ENCODE data around the gene TRIM34. TPM values are rescaled to one million over a fixed set of nuclear protein-coding genes. Genes with fewer than 3 reads are reported as not detected.
"Not testable (repeated sequence)": the region's sequence is repeated elsewhere in the genome, so short reads cannot be mapped to it uniquely, and the experiment has no call there.

TRIM34 gene
- total and polyA plus RNA-seq, 2 experiments from 2014 or later = 3.9 to 5.1 TPM

DNA sequence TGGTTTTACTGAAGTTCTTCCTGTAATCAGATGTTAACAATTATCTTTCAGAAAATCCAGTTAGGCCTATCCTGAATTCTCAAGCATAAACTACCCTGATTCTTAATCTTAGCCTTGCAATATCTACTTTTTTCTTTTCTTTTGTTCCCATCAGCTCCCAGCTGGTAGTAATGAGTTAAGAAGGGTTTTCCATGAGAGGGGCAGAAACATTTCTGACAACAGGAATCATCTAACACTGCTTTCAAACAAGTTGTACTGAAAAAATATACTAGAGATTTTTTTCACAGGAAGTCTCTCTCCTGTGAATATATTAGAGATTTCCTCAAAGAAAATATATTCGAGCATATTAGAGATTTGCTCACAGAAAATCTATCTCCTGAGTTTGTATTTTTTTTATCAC, 31.7 kb upstream of the TRIM34 start:
- no peak overlapping the region for H3K9ac ChIP-seq
- no peaks in the 10 kb centered on the region for H3K9me2 ChIP-seq (ENCODE audit: insufficient read depth)
- peak overlapping the region; percentile 53 for H2AFZ ChIP-seq
- H3K9me3 ChIP-seq (ENCODE audit: low read depth) = no peaks in the 10 kb centered on the region
- H3F3A ChIP-seq (ENCODE audit: insufficient read depth) = peaks cover 11% of the 10 kb centered on the region; the same call in 1 of the 2 replicates
- no peak for DNase-seq
- 41 to 67% methylated on average over 1 of the region's 1 CpG for WGBS, 2 experiments (ENCODE audit: low coverage in 1 of 2, low lambda C conversion rate in 2 of 2, missing lambda C conversion rate in 2 of 2)
- H3K79me2 ChIP-seq (ENCODE audit: insufficient read depth) = no peaks in the 10 kb centered on the region
- in situ Hi-C loops (cut with MboI) = no loop called here
- no peak overlapping the region for H3K27ac ChIP-seq
- no peaks in the 10 kb centered on the region for H4K20me1 ChIP-seq (ENCODE audit: insufficient read depth)
- H3K4me1 ChIP-seq (ENCODE audit: insufficient read depth) = peaks cover 6% of the 10 kb centered on the region
- no peaks in the 10 kb centered on the region for H3K36me3 ChIP-seq (ENCODE audit: low read depth)
- H3K4me3 ChIP-seq = no peak overlapping the region
- H3K27me3 ChIP-seq (replicated peaks; ENCODE audit: insufficient read depth) = no peaks in the 10 kb centered on the region
- no peak for TF ChIP-seq EZH2 (IDR thresholded peaks at IDR 0.05; ENCODE audit: insufficient read depth, poor library complexity, severe bottlenecking)
- H3K4me2 ChIP-seq (ENCODE audit: unreplicated experiment) = no peak overlapping the region

DNA sequence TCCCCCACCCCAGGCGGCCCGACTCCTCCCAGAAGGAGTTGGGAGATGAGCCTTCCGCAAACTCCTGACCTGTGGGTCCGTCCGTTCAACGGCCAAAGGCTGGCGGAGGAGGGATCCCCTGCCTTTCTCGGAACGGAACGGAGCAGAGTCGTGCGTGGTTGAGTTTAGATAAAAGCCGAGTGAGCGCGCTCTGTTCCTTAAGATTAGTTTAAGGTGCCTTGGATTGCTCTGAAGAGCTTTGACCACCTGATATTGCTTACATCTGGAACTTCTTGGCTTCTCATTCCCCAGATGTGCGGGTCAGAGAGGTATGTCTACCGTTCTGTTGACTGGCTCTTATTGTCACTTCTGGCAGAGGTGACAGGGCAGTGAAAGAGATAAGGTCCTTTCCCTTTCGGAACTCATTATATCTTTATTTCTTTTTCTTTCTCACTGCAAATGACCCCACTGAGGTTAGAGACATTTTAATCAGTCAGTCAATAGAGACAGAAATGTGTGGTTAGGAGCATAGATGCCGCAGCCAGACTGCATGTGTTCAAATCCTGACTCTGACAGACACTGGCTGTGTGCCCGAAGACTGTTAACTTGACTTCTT, 28.1 kb upstream of the TRIM34 start, which contains the start of gene TRIM6:
Gene TRIM6 (plus strand): TSS at position 31 of the 595 bp plus-strand sequence. CDS start 261 bp downstream, at position 292.
- peak within 1 kb of the TSS; percentile 90 for H2AFZ ChIP-seq
- H3K36me3 ChIP-seq (ENCODE audit: low read depth) = no peaks in the 10 kb centered on the region
- peak within 1 kb of the TSS; percentile 95 for H3K4me2 ChIP-seq (ENCODE audit: unreplicated experiment)
- H3K27ac ChIP-seq = no peak within 1 kb of the TSS
- TF ChIP-seq EZH2phosphoT487 (IDR thresholded peaks at IDR 0.05; ENCODE audit: insufficient read depth, low read depth) = no peak
- TF ChIP-seq EZH2 (IDR thresholded peaks at IDR 0.05; ENCODE audit: insufficient read depth, poor library complexity, severe bottlenecking) = no peak
- peaks cover 9% of the 10 kb centered on the region for H3K4me1 ChIP-seq (ENCODE audit: insufficient read depth)
- DNase-seq = peak; percentile 66
- no peaks in the 10 kb centered on the region for H4K20me1 ChIP-seq (ENCODE audit: insufficient read depth)
- H3K9me3 ChIP-seq (ENCODE audit: low read depth) = no peaks in the 10 kb centered on the region
- H3K79me2 ChIP-seq (ENCODE audit: insufficient read depth) = no peaks in the 10 kb centered on the region
- H3K4me3 ChIP-seq = peak within 1 kb of the TSS; percentile 86
- in situ Hi-C loops (cut with MboI) = no loop called here
- peak within 1 kb of the TSS; percentile 78 for H3K9ac ChIP-seq
- H3K9me2 ChIP-seq (ENCODE audit: insufficient read depth) = no peaks in the 10 kb centered on the region
- peaks cover 11% of the 10 kb centered on the region; the same call in 1 of the 2 replicates for H3F3A ChIP-seq (ENCODE audit: insufficient read depth)
- H3K27me3 ChIP-seq (replicated peaks; ENCODE audit: insufficient read depth) = no peaks in the 10 kb centered on the region
- WGBS, 2 experiments (ENCODE audit: low coverage in 1 of 2, low lambda C conversion rate in 2 of 2, missing lambda C conversion rate in 2 of 2) = 7 to 9% methylated on average over 20 of the region's 20 CpGs

DNA sequence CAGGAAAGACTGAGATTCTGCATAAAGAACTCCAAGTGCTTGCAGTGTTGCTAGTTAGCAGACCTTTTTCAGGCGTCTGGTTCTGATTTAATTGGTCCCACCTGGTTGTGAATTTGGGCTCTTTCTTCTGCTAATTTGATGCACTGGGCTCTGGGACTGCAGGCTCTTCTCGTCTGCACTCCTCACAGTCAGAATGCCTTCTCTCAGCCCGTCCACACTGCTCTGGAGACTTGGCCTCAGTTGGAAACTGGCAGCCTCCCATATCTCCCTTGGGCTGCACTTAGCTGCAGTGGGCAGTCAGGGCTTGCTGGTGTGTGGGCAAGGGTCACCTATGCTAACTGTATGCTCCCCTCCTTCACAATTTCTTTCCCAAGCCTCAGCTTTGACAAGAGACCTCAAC, 26.8 kb upstream of the TRIM34 start:
- Histone ChIP-seq H3K4me1 (ENCODE audit: insufficient read depth) (peaks cover 9% of the 10 kb centered on the region), H3K9me2 (ENCODE audit: insufficient read depth) (no peaks in the 10 kb centered on the region), H3K36me3 (ENCODE audit: low read depth) (no peaks in the 10 kb centered on the region), H3F3A (ENCODE audit: insufficient read depth) (peaks cover 11% of the 10 kb centered on the region; the same call in 1 of the 2 replicates), H2AFZ (no peak overlapping the region), H3K4me3 (no peak overlapping the region), H4K20me1 (ENCODE audit: insufficient read depth) (no peaks in the 10 kb centered on the region), H3K4me2 (ENCODE audit: unreplicated experiment) (peak overlapping the region; percentile 95), H3K9me3 (ENCODE audit: low read depth) (no peaks in the 10 kb centered on the region), H3K27me3 (replicated peaks; ENCODE audit: insufficient read depth) (no peaks in the 10 kb centered on the region), H3K79me2 (ENCODE audit: insufficient read depth) (no peaks in the 10 kb centered on the region), H3K27ac (no peak overlapping the region), H3K9ac (no peak overlapping the region)
- DNase-seq = no peak
- TF ChIP-seq EZH2 (IDR thresholded peaks at IDR 0.05; ENCODE audit: insufficient read depth, poor library complexity, severe bottlenecking) (no peak), EZH2phosphoT487 (IDR thresholded peaks at IDR 0.05; ENCODE audit: insufficient read depth, low read depth) (no peak)
- 47 to 57% methylated on average over 3 of the region's 3 CpGs for WGBS, 2 experiments (ENCODE audit: low coverage in 1 of 2, low lambda C conversion rate in 2 of 2, missing lambda C conversion rate in 2 of 2)
- in situ Hi-C loops (cut with MboI) = no loop called here

DNA sequence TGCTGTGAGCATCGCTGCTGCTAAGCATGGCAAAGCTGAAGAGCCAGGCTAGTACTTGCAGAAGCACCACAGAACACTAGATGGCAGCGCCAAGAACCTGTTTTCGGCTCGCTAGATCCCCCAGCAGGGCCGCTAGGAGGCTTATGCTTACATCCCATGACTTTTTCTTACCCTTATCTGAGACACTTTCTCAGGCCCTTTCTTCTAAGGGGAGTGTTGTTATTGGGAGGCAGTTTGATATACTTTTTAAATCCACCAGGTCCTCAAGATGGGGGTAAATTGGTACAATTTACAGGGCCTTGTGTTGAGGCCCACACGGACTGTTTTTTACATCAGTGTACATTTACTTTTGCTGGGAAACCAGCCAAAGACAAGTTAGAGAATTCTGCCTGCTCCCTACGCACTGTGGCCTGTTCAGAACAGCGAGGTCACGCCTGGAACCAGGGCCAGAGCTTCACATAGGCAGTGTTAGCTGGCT, 24.4 kb upstream of the TRIM34 start:
- H3K27ac ChIP-seq = peak overlapping the region; percentile 45; the same call in 1 of the 2 replicates
- no peaks in the 10 kb centered on the region for H3K9me2 ChIP-seq (ENCODE audit: insufficient read depth)
- H3K9me3 ChIP-seq (ENCODE audit: low read depth) = no peaks in the 10 kb centered on the region
- H3K27me3 ChIP-seq (replicated peaks; ENCODE audit: insufficient read depth) = no peaks in the 10 kb centered on the region
- H2AFZ ChIP-seq = peak overlapping the region; percentile 64
- DNase-seq = peak; percentile 94
- WGBS, 2 experiments (ENCODE audit: low coverage in 1 of 2, low lambda C conversion rate in 2 of 2, missing lambda C conversion rate in 2 of 2) = 40 to 46% methylated on average over 9 of the region's 9 CpGs
- H4K20me1 ChIP-seq (ENCODE audit: insufficient read depth) = no peaks in the 10 kb centered on the region
- no peak overlapping the region for H3K4me2 ChIP-seq (ENCODE audit: unreplicated experiment)
- no peak overlapping the region for H3K4me3 ChIP-seq
- H3K79me2 ChIP-seq (ENCODE audit: insufficient read depth) = no peaks in the 10 kb centered on the region
- in situ Hi-C loops (cut with MboI) = no loop called here
- peaks cover 9% of the 10 kb centered on the region for H3K4me1 ChIP-seq (ENCODE audit: insufficient read depth)
- TF ChIP-seq EZH2 (IDR thresholded peaks at IDR 0.05; ENCODE audit: insufficient read depth, poor library complexity, severe bottlenecking) (no peak), EZH2phosphoT487 (IDR thresholded peaks at IDR 0.05; ENCODE audit: insufficient read depth, low read depth) (no peak)
- H3K9ac ChIP-seq = peak overlapping the region; percentile 41
- H3K36me3 ChIP-seq (ENCODE audit: low read depth) = no peaks in the 10 kb centered on the region
- 0 out of 2 replicates have a peak, but pooled peaks cover under 1% of the 10 kb centered on the region for H3F3A ChIP-seq (ENCODE audit: insufficient read depth)

DNA sequence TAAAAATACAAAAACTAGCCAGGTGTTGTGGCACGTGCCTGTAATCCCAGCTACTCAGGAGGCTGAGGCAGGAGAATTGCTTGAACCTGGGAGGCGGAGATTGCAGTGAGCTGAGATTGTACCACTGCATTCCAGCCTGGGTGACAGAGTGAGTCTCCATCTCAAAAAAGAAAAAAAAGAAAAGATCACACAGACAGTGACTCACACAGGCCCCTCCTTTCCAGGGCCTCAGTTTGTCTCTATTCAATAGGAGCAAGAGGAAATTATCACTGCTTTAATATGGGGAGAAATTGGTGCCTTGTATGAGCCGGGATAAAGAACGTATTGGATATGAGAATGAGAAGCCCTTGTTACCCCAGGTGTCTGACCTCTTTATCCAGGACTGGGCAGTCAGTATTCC, 22.0 kb upstream of the TRIM34 start:
- H3K9me2 ChIP-seq (ENCODE audit: insufficient read depth); H4K20me1 ChIP-seq (ENCODE audit: insufficient read depth); H3K27ac ChIP-seq; H3F3A ChIP-seq (ENCODE audit: insufficient read depth); H3K4me3 ChIP-seq; H2AFZ ChIP-seq; H3K9ac ChIP-seq; H3K9me3 ChIP-seq (ENCODE audit: low read depth); H3K4me2 ChIP-seq (ENCODE audit: unreplicated experiment); H3K27me3 ChIP-seq (replicated peaks; ENCODE audit: insufficient read depth); H3K4me1 ChIP-seq (ENCODE audit: insufficient read depth); H3K79me2 ChIP-seq (ENCODE audit: insufficient read depth); in situ Hi-C loops (cut with MboI); H3K36me3 ChIP-seq (ENCODE audit: low read depth): not testable (repeated sequence)
- peak; percentile 65 for DNase-seq
- WGBS, 2 experiments (ENCODE audit: low coverage in 1 of 2, low lambda C conversion rate in 2 of 2, missing lambda C conversion rate in 2 of 2) = 80 to 88% methylated on average over 4 of the region's 4 CpGs
